HCT116 (cell line): ENCODE data around the gene AGTR1. TPM values are rescaled to one million over a fixed set of nuclear protein-coding genes. Genes with fewer than 3 reads are reported as not detected.

Experiments used
- ATAC-seq: fragments of 200-7000 bp; cut with Tn5 transposase; 2 replicates; pipeline ENCODE4 v1.9.1; 2020; ENCODE audit warnings: mild to moderate bottlenecking, moderate library complexity
- BruUV-seq: library from RNA; stranded (reverse); fragments of 400-500 nt; replicated peaks from 2 replicates; lab custom pipeline; 2021; lab: Mats Ljungman, UMichigan
- CTCF ChIA-PET: fragments of 300-600 bp; sonication (Branson Sonifier 250); formaldehyde crosslinking; loops from one replicate; lab custom pipeline; 2021; ENCODE audit warnings: antibody characterized with exemption; lab: Charles Lee
- POLR2A ChIA-PET: fragments of 300-600, 350-600 bp; sonication (Branson Sonifier 250); formaldehyde crosslinking; loops from one replicate; lab custom pipeline; 2021; ENCODE audit warnings: antibody characterized with exemption; lab: Charles Lee
- RAD21 ChIA-PET, 2 experiments: fragments of 300-600 bp; sonication (Branson Sonifier 250); formaldehyde crosslinking; loops; one replicate each; lab custom pipeline; 2023; ENCODE audit warnings: low total read pairs in 2 of 2; ENCODE audit not compliant: uncharacterized antibody in 2 of 2, unreplicated experiment in 2 of 2, low non-redundant PET in 1 of 2; lab: Charles Lee
- DNase-seq: peaks from one replicate; pipeline ENCODE4 v3.0.0-alpha.2; 2010; ENCODE audit warnings: low read depth, low spot score
- H2AFZ ChIP-seq: fragments of 200-600 bp; shearing (Covaris generic), sonication (generic); 2 replicates; pipeline ENCODE4 v1.6.1; 2017; ENCODE audit warnings: low read depth, mixed run types, mixed read lengths, antibody characterized with exemption, low read length; ENCODE audit not compliant: poor library complexity, severe bottlenecking
- H3K27ac ChIP-seq: 2 replicates; pipeline ENCODE4 v1.5.1; 2012; ENCODE audit warnings: low read depth, low read length
- H3K27me3 ChIP-seq: fragments of 200-600 bp; sonication (generic); 2 replicates; pipeline ENCODE4 v1.6.1; 2016; ENCODE audit warnings: mixed run types, low read length, mixed read lengths; ENCODE audit not compliant: insufficient read depth
- H3K36me3 ChIP-seq, 2 experiments: fragments of 200-500 bp in 1 of 2; fragments of 200-600 bp in 1 of 2; sonication (Bioruptor generic) in 1 of 2; sonication (generic) in 1 of 2; 2 replicates each; pipeline versions ENCODE4 v1.5.1 to v1.6.1; 2014 to 2016; ENCODE audit warnings: low read length in 2 of 2, inconsistent platforms in 1 of 2, mixed read lengths in 1 of 2, mixed run types in 1 of 2; ENCODE audit not compliant: insufficient read depth in 2 of 2, control insufficient read depth in 1 of 2
- H3K4me1 ChIP-seq, 2 experiments: fragments of 200-600 bp in 1 of 2; sonication (generic) in 1 of 2; 2 replicates each; pipeline versions ENCODE4 v1.5.1 to v1.6.1; 2012 to 2017; ENCODE audit warnings: low read length in 2 of 2, inconsistent platforms in 1 of 2, mild to moderate bottlenecking in 1 of 2, mixed read lengths in 1 of 2, mixed run types in 1 of 2, moderate library complexity in 1 of 2; ENCODE audit not compliant: insufficient read depth in 2 of 2, control insufficient read depth in 1 of 2
- H3K4me2 ChIP-seq: fragments of 200-600 bp; sonication (generic); 2 replicates; pipeline ENCODE4 v1.6.1; 2017; ENCODE audit warnings: mixed run types, low read length, mixed read lengths
- H3K4me3 ChIP-seq, 2 experiments: fragments of 200-600 bp in 1 of 2; sonication (generic) in 1 of 2; replicated peaks in 1 of 2; 2 replicates each; pipeline ENCODE4 v1.5.1; 2011 to 2016; ENCODE audit warnings: low read length in 2 of 2, control low read depth in 1 of 2, low read depth in 1 of 2, mild to moderate bottlenecking in 1 of 2, mixed read lengths in 1 of 2, mixed run types in 1 of 2
- H3K79me2 ChIP-seq: fragments of 200-600 bp; sonication (generic); 2 replicates; pipeline ENCODE4 v1.6.1; 2017; ENCODE audit warnings: mild to moderate bottlenecking, mixed run types, low read length, moderate library complexity, mixed read lengths; ENCODE audit not compliant: insufficient read depth
- H3K9ac ChIP-seq: fragments of 200-600 bp; sonication (generic); 2 replicates; pipeline ENCODE4 v1.6.1; 2016; ENCODE audit warnings: low read length, mixed read lengths
- H3K9me2 ChIP-seq: fragments of 200-600 bp; sonication (generic), shearing (Covaris generic); 2 replicates; pipeline ENCODE4 v1.6.1; 2017; ENCODE audit warnings: mixed run types, mild to moderate bottlenecking, moderate library complexity; ENCODE audit not compliant: insufficient read depth
- H3K9me3 ChIP-seq, 2 experiments: fragments of 200-500 bp in 1 of 2; fragments of 200-600 bp in 1 of 2; sonication (Bioruptor generic) in 1 of 2; sonication (generic) in 1 of 2; 2 replicates each; pipeline ENCODE4 v1.6.1; 2014 to 2017; ENCODE audit warnings: low read length in 2 of 2, mixed read lengths in 2 of 2, inconsistent platforms in 1 of 2, low read depth in 1 of 2, mild to moderate bottlenecking in 1 of 2, mixed run types in 1 of 2, moderate library complexity in 1 of 2; ENCODE audit not compliant: control insufficient read depth in 1 of 2, insufficient read depth in 1 of 2
- H4K20me1 ChIP-seq: fragments of 200-600 bp; sonication (generic), shearing (Covaris generic); 2 replicates; pipeline ENCODE4 v1.6.1; 2017; ENCODE audit warnings: mixed run types, mild to moderate bottlenecking, moderate library complexity; ENCODE audit not compliant: insufficient read depth
- CBX3 ChIP-seq: IDR thresholded peaks from 2 replicates; pipeline ENCODE4 v1.6.1; 2012; ENCODE audit warnings: low read depth
- CEBPB ChIP-seq: IDR thresholded peaks from 2 replicates; pipeline ENCODE4 v1.6.1; 2012; ENCODE audit warnings: low read depth
- CTCF ChIP-seq, 3 experiments: fragments of 200-600 bp in 1 of 3; sonication (generic) in 1 of 3; IDR thresholded peaks in 2 of 3; conservative IDR thresholded peaks in 1 of 3; 2 replicates each; pipeline ENCODE4 v1.5.1; 2012 to 2017; ENCODE audit warnings: low read depth in 2 of 3, low read length in 2 of 3, antibody characterized with exemption in 1 of 3, borderline replicate concordance in 1 of 3, control low read depth in 1 of 3, mild to moderate bottlenecking in 1 of 3, mixed read lengths in 1 of 3, mixed run types in 1 of 3, moderate library complexity in 1 of 3; ENCODE audit not compliant: insufficient read depth in 1 of 3
- EGR1 ChIP-seq: IDR thresholded peaks from 2 replicates; pipeline ENCODE4 v1.6.1; 2012; ENCODE audit warnings: low read depth
- ELF1 ChIP-seq: IDR thresholded peaks from 2 replicates; pipeline ENCODE4 v1.6.1; 2012; ENCODE audit warnings: low read depth, borderline replicate concordance
- EZH2 ChIP-seq: fragments of 200-600 bp; sonication (generic); IDR thresholded peaks from 2 replicates; pipeline ENCODE4 v1.6.1; 2017; ENCODE audit warnings: antibody characterized with exemption, mixed run types
- EZH2phosphoT487 ChIP-seq: fragments of 200-600 bp; IDR thresholded peaks from 2 replicates; pipeline ENCODE4 v1.6.1; 2018; ENCODE audit warnings: antibody characterized with exemption, borderline replicate concordance
- FOSL1 ChIP-seq: IDR thresholded peaks from 2 replicates; pipeline ENCODE4 v1.6.1; 2012; ENCODE audit warnings: low read depth
- JUND ChIP-seq: IDR thresholded peaks from 2 replicates; pipeline ENCODE4 v1.6.1; 2012
- MAX ChIP-seq: IDR thresholded peaks from 2 replicates; pipeline ENCODE4 v1.6.1; 2012
- RAD21 ChIP-seq: IDR thresholded peaks from 2 replicates; pipeline ENCODE4 v1.6.1; 2012; ENCODE audit warnings: low read depth, mild to moderate bottlenecking
- REST ChIP-seq: IDR thresholded peaks from 2 replicates; pipeline ENCODE4 v1.6.1; 2012; ENCODE audit warnings: low read depth
- SP1 ChIP-seq: IDR thresholded peaks from 2 replicates; pipeline ENCODE4 v1.6.1; 2012; ENCODE audit warnings: low read depth
- SRF ChIP-seq: IDR thresholded peaks from 2 replicates; pipeline ENCODE4 v1.6.1; 2012; ENCODE audit warnings: low read depth
- TCF7L2 ChIP-seq: IDR thresholded peaks from 2 replicates; pipeline ENCODE4 v1.7.0; 2011; ENCODE audit warnings: borderline replicate concordance, inconsistent platforms; ENCODE audit not compliant: insufficient read depth, insufficient read length; ENCODE audit errors: extremely low read depth
- YY1 ChIP-seq: IDR thresholded peaks from 2 replicates; pipeline ENCODE4 v1.6.1; 2011; ENCODE audit warnings: low read length, low read depth, moderate library complexity, mild to moderate bottlenecking; ENCODE audit not compliant: insufficient replicate concordance; ENCODE audit errors: extremely low read depth
- ZBTB33 ChIP-seq: IDR thresholded peaks from 2 replicates; pipeline ENCODE4 v1.6.1; 2011; ENCODE audit warnings: mild to moderate bottlenecking, low read length, moderate library complexity; ENCODE audit not compliant: insufficient replicate concordance; ENCODE audit errors: extremely low read depth
- intact Hi-C: fragments of 100-400 bp; cut with micrococcal nuclease; formaldehyde crosslinking; loops from 2 replicates; pipeline ENCODE4 v1.10.0; 2022
- total RNA-seq: library from RNA; stranded (reverse); gene quantifications from one replicate; pipeline ENCODE4 v1.2.1, GENCODE V29; 2021; ENCODE audit not compliant: unreplicated experiment

Gene AGTR1
- total RNA-seq, 1 experiment from 2014 or later = not detected

GRCh38 chr3:148759430-148759829 lies 61.7 kb downstream of the AGTR1 start:
- Histone ChIP-seq H3K9me2 (no peaks in the 10 kb centered on the region), H3K4me1 (no peaks in the 10 kb centered on the region), H3K4me2 (no peak overlapping the region), H3K27ac (no peak overlapping the region), H3K4me3 (no peak overlapping the region), H3K79me2 (no peaks in the 10 kb centered on the region), H3K27me3 (no peaks in the 10 kb centered on the region), H3K9me3 (no peaks in the 10 kb centered on the region), H3K9ac (no peak overlapping the region), H2AFZ (no peak overlapping the region), H3K36me3 (no peaks in the 10 kb centered on the region), H4K20me1 (no peaks in the 10 kb centered on the region)
- ChIA-PET CTCF (interaction anchor here (1.3 kb wide), 1 partner anchor 32 kb away, joined by 5 read pairs; no protein-coding TSS in a partner anchor), POLR2A (no interaction called here), RAD21 (no interaction called here)
- BruUV-seq = no TSS peak
- TF ChIP-seq EZH2 = no peak
- no peak for TF ChIP-seq MAX
- TF ChIP-seq YY1 = no peak
- no peak for TF ChIP-seq EZH2phosphoT487
- TF ChIP-seq REST = no peak
- no peak for TF ChIP-seq CEBPB
- TF ChIP-seq EGR1 = no peak
- TF ChIP-seq SRF = no peak
- no peak for TF ChIP-seq CBX3
- no peak for TF ChIP-seq ZBTB33
- TF ChIP-seq FOSL1 = no peak
- no peak for TF ChIP-seq SP1
- TF ChIP-seq JUND = no peak
- TF ChIP-seq ELF1 = no peak
- TF ChIP-seq TCF7L2 = no peak
- no peak for TF ChIP-seq CTCF (IDR thresholded peaks at IDR 0.05 in 2 of 3, conservative IDR thresholded peaks at IDR 0.05 in 1 of 3; ENCODE audit: borderline replicate concordance in 1 of 3, insufficient read depth in 1 of 3, low read depth in 2 of 3, low read length in 2 of 3)
- TF ChIP-seq RAD21 = no peak
- no peak for ATAC-seq
- intact Hi-C loops = no loop called here
- DNase-seq = no peak
